GM23338 (cell line): ENCODE results near the gene NR4A1. TPM values are rescaled to one million over a fixed set of nuclear protein-coding genes. Genes with fewer than 3 reads are reported as not detected.
A peak's percentile ranks its signal among the peaks of the same experiment; 100 is the strongest.

Experiments
- ATAC-seq: fragments of 200-7000 bp; cut with Tn5 transposase; 3 replicates; pipeline ENCODE4 v1.9.1; 2020
- DNase-seq: peaks from one replicate; pipeline ENCODE4 v3.0.0-alpha.2; 2015; ENCODE audit warnings: low spot score
- H2AFZ ChIP-seq: fragments of 200-600 bp; sonication (generic); 2 replicates; pipeline ENCODE4 v1.8.0; 2016; ENCODE audit warnings: antibody characterized with exemption, mild to moderate bottlenecking, moderate library complexity
- H3F3A ChIP-seq: fragments of 200-600 bp; sonication (generic); replicated peaks from 2 replicates; pipeline ENCODE4 v1.8.0; 2017; ENCODE audit warnings: antibody characterized with exemption, mixed run types, low read depth
- H3K27ac ChIP-seq: fragments of 200-600 bp; sonication (generic); 2 replicates; pipeline ENCODE4 v1.6.1; 2016; ENCODE audit warnings: low read depth
- H3K27me3 ChIP-seq: fragments of 200-600 bp; sonication (generic); 2 replicates; pipeline ENCODE4 v1.8.0; 2016; ENCODE audit warnings: mild to moderate bottlenecking, mixed run types, moderate library complexity; ENCODE audit not compliant: insufficient read depth
- H3K36me3 ChIP-seq: fragments of 200-600 bp; sonication (generic); 2 replicates; pipeline ENCODE4 v1.8.0; 2016; ENCODE audit warnings: mild to moderate bottlenecking; ENCODE audit not compliant: insufficient read depth
- H3K4me1 ChIP-seq: fragments of 200-600 bp; sonication (generic); 2 replicates; pipeline ENCODE4 v1.8.0; 2016; ENCODE audit warnings: mild to moderate bottlenecking, moderate library complexity; ENCODE audit not compliant: insufficient read depth
- H3K4me2 ChIP-seq: fragments of 200-600 bp; sonication (generic); 2 replicates; pipeline ENCODE4 v1.7.1; 2017; ENCODE audit warnings: mixed run types
- H3K4me3 ChIP-seq: fragments of 200-600 bp; sonication (generic); 2 replicates; pipeline ENCODE4 v1.6.1; 2016; ENCODE audit warnings: mixed run types
- H3K79me2 ChIP-seq: fragments of 200-600 bp; sonication (generic); replicated peaks from 2 replicates; pipeline ENCODE4 v1.8.0; 2017; ENCODE audit warnings: mild to moderate bottlenecking; ENCODE audit not compliant: insufficient read depth
- H3K9me2 ChIP-seq: fragments of 200-600 bp; sonication (generic); 2 replicates; pipeline ENCODE4 v1.8.0; 2017; ENCODE audit not compliant: insufficient read depth
- H4K20me1 ChIP-seq: fragments of 200-600 bp; sonication (generic); replicated peaks from 2 replicates; pipeline ENCODE4 v1.8.0; 2017; ENCODE audit warnings: mild to moderate bottlenecking; ENCODE audit not compliant: insufficient read depth
- H3K27ac Mint-ChIP-seq: 2 replicates; pipeline ENCODE4 v1.8.0; 2020; ENCODE audit warnings: inconsistent platforms, mild to moderate bottlenecking, moderate library complexity, mixed read lengths
- H3K27me3 Mint-ChIP-seq: 3 replicates; pipeline ENCODE4 v1.8.0; 2022; ENCODE audit warnings: low read depth, mild to moderate bottlenecking, moderate library complexity, mixed read lengths, inconsistent platforms; ENCODE audit not compliant: insufficient read depth, poor library complexity
- H3K36me3 Mint-ChIP-seq: 3 replicates; pipeline ENCODE4 v1.8.0; 2021; ENCODE audit warnings: low read depth, mild to moderate bottlenecking, inconsistent platforms, moderate library complexity, mixed read lengths
- H3K4me1 Mint-ChIP-seq: 3 replicates; pipeline ENCODE4 v1.8.0; 2020; ENCODE audit warnings: mild to moderate bottlenecking, inconsistent platforms, mixed read lengths
- H3K4me3 Mint-ChIP-seq: 3 replicates; pipeline ENCODE4 v1.8.0; 2021; ENCODE audit warnings: moderate library complexity, mild to moderate bottlenecking, inconsistent platforms, mixed read lengths
- H3K9me3 Mint-ChIP-seq: 3 replicates; pipeline ENCODE4 v1.8.0; 2020; ENCODE audit warnings: moderate library complexity, mild to moderate bottlenecking, inconsistent platforms, mixed read lengths
- CREB1 ChIP-seq: fragments of 250-450 bp; sonication (Bioruptor Pico); IDR thresholded peaks from 2 replicates; pipeline ENCODE4 v1.5.0; 2020; ENCODE audit warnings: low read depth, mild to moderate bottlenecking, moderate library complexity
- EZH2 ChIP-seq: fragments of 200-600 bp; sonication (generic); IDR thresholded peaks from one replicate; pipeline ENCODE4 v1.8.0; 2017; ENCODE audit warnings: antibody characterized with exemption, mild to moderate bottlenecking, low read depth; ENCODE audit not compliant: unreplicated experiment
- EZH2phosphoT487 ChIP-seq: fragments of 200-600 bp; sonication (generic); IDR thresholded peaks from one replicate; pipeline ENCODE4 v1.8.1; 2018; ENCODE audit warnings: antibody characterized with exemption; ENCODE audit not compliant: unreplicated experiment
- JUNB ChIP-seq: IDR thresholded peaks from one replicate; pipeline ENCODE4 v1.6.1; 2016; ENCODE audit warnings: antibody characterized with exemption; ENCODE audit not compliant: unreplicated experiment
- NANOG ChIP-seq: IDR thresholded peaks from 2 replicates; pipeline ENCODE4 v1.6.1; 2016; ENCODE audit warnings: antibody characterized with exemption, borderline replicate concordance
- POLR2AphosphoS5 ChIP-seq: IDR thresholded peaks from 2 replicates; pipeline ENCODE4 v1.6.1; 2016; ENCODE audit warnings: antibody characterized with exemption, low read depth
- STAT1 ChIP-seq: IDR thresholded peaks from one replicate; pipeline ENCODE4 v1.6.1; 2016; ENCODE audit warnings: antibody characterized with exemption; ENCODE audit not compliant: unreplicated experiment
- ZNF114 ChIP-seq: fragments of 250-450 bp; sonication (Bioruptor Pico); IDR thresholded peaks from 2 replicates; pipeline ENCODE4 v1.5.0; 2020; ENCODE audit warnings: mild to moderate bottlenecking, moderate library complexity
- ZNF331 ChIP-seq: fragments of 250-450 bp; sonication (Bioruptor Pico); IDR thresholded peaks from 2 replicates; pipeline ENCODE4 v1.5.0; 2020; ENCODE audit warnings: low read depth, mild to moderate bottlenecking, moderate library complexity
- polyA plus RNA-seq: library from polyadenylated mRNA; unstranded; fragments of >200 nt; fragmentation: Nextera tagmentation; extraction: Ambion mirVana; gene quantifications from 2 replicates; pipeline ENCODE4 v1.2.1, GENCODE V29; 2016
- total RNA-seq: library from RNA; depleted of rRNA; stranded (reverse); fragments of >200 nt; shearing (Covaris generic); gene quantifications from 2 replicates; pipeline ENCODE4 v1.2.3, GENCODE V29; 2014
- TF ChIP-seq, protein P1 (sequence below): IDR thresholded peaks from one replicate; pipeline ENCODE4 v1.6.1; 2018; ENCODE audit warnings: antibody characterized with exemption; ENCODE audit not compliant: unreplicated experiment
- TF ChIP-seq, protein P2 (sequence below): IDR thresholded peaks from 2 replicates; pipeline ENCODE4 v1.6.1; 2016; ENCODE audit warnings: antibody characterized with exemption
- TF ChIP-seq, protein P3 (sequence below): fragments of 250-450 bp; sonication (Bioruptor Pico); IDR thresholded peaks from 2 replicates; pipeline ENCODE4 v1.5.0; 2020; ENCODE audit warnings: mild to moderate bottlenecking, moderate library complexity
- TF ChIP-seq, protein P4 (sequence below), 2 experiments: fragments of 200-600 bp in 1 of 2; sonication (generic) in 1 of 2; conservative IDR thresholded peaks; 2 replicates each; pipeline versions ENCODE4 v1.5.1 to v1.6.1; 2016 to 2017; ENCODE audit warnings: antibody characterized with exemption in 2 of 2, low read depth in 2 of 2, mild to moderate bottlenecking in 2 of 2, moderate library complexity in 1 of 2

NR4A1 gene
- total and polyA plus RNA-seq, 2 experiments from 2014 or later = 7.5 to 19.1 TPM

DNA sequence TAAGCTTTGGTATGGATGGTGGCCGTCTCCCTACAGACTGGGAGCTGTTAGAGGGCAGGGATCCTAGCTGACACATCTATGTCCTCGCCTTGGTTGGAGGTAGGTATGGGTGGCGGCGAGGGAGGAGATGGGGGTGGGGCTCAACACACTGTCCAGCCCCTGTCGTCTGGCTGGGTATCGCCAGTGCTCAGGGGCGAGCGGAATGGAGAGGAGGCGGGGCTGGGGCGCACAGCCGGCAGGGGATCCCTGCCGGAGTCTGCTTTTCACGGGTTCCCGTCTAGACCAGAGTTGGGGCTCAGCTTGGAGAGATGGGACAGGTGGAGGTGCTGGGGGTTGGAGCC lies 28.4 kb upstream of the NR4A1 start:
- peak overlapping the region; percentile 67 for H3K4me3 Mint-ChIP-seq
- peaks cover 30% of the 10 kb centered on the region for H3K27me3 Mint-ChIP-seq
- Histone ChIP-seq H3K9me2 (no peaks in the 10 kb centered on the region), H3K4me2 (peak overlapping the region; percentile 88), H3K79me2 (no peaks in the 10 kb centered on the region), H2AFZ (peak overlapping the region; percentile 98), H4K20me1 (no peaks in the 10 kb centered on the region), H3K27ac (no peak overlapping the region), H3K4me1 (peaks cover 21% of the 10 kb centered on the region), H3F3A (peaks cover 6% of the 10 kb centered on the region; the same call in 1 of the 2 replicates), H3K36me3 (no peaks in the 10 kb centered on the region), H3K4me3 (peak overlapping the region; percentile 73), H3K27me3 (peaks cover 39% of the 10 kb centered on the region)
- H3K4me1 Mint-ChIP-seq = peaks cover 24% of the 10 kb centered on the region
- H3K9me3 Mint-ChIP-seq = no peaks in the 10 kb centered on the region
- no peak overlapping the region for H3K27ac Mint-ChIP-seq
- peak; percentile 67 for DNase-seq
- H3K36me3 Mint-ChIP-seq = no peaks in the 10 kb centered on the region
- ATAC-seq = peak; percentile 31
- TF ChIP-seq, protein P1, sequence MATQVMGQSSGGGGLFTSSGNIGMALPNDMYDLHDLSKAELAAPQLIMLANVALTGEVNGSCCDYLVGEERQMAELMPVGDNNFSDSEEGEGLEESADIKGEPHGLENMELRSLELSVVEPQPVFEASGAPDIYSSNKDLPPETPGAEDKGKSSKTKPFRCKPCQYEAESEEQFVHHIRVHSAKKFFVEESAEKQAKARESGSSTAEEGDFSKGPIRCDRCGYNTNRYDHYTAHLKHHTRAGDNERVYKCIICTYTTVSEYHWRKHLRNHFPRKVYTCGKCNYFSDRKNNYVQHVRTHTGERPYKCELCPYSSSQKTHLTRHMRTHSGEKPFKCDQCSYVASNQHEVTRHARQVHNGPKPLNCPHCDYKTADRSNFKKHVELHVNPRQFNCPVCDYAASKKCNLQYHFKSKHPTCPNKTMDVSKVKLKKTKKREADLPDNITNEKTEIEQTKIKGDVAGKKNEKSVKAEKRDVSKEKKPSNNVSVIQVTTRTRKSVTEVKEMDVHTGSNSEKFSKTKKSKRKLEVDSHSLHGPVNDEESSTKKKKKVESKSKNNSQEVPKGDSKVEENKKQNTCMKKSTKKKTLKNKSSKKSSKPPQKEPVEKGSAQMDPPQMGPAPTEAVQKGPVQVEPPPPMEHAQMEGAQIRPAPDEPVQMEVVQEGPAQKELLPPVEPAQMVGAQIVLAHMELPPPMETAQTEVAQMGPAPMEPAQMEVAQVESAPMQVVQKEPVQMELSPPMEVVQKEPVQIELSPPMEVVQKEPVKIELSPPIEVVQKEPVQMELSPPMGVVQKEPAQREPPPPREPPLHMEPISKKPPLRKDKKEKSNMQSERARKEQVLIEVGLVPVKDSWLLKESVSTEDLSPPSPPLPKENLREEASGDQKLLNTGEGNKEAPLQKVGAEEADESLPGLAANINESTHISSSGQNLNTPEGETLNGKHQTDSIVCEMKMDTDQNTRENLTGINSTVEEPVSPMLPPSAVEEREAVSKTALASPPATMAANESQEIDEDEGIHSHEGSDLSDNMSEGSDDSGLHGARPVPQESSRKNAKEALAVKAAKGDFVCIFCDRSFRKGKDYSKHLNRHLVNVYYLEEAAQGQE = no peak
- TF ChIP-seq JUNB (no peak), CREB1 (CRISPR knock-in tag) (no peak), ZNF331 (no peak), POLR2AphosphoS5 (no peak), EZH2phosphoT487 (no peak), STAT1 (no peak), NANOG (no peak), EZH2 (no peak), ZNF114 (CRISPR knock-in tag) (no peak)
- TF ChIP-seq, protein P2, sequence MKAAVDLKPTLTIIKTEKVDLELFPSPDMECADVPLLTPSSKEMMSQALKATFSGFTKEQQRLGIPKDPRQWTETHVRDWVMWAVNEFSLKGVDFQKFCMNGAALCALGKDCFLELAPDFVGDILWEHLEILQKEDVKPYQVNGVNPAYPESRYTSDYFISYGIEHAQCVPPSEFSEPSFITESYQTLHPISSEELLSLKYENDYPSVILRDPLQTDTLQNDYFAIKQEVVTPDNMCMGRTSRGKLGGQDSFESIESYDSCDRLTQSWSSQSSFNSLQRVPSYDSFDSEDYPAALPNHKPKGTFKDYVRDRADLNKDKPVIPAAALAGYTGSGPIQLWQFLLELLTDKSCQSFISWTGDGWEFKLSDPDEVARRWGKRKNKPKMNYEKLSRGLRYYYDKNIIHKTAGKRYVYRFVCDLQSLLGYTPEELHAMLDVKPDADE = no peak
- TF ChIP-seq, protein P3, sequence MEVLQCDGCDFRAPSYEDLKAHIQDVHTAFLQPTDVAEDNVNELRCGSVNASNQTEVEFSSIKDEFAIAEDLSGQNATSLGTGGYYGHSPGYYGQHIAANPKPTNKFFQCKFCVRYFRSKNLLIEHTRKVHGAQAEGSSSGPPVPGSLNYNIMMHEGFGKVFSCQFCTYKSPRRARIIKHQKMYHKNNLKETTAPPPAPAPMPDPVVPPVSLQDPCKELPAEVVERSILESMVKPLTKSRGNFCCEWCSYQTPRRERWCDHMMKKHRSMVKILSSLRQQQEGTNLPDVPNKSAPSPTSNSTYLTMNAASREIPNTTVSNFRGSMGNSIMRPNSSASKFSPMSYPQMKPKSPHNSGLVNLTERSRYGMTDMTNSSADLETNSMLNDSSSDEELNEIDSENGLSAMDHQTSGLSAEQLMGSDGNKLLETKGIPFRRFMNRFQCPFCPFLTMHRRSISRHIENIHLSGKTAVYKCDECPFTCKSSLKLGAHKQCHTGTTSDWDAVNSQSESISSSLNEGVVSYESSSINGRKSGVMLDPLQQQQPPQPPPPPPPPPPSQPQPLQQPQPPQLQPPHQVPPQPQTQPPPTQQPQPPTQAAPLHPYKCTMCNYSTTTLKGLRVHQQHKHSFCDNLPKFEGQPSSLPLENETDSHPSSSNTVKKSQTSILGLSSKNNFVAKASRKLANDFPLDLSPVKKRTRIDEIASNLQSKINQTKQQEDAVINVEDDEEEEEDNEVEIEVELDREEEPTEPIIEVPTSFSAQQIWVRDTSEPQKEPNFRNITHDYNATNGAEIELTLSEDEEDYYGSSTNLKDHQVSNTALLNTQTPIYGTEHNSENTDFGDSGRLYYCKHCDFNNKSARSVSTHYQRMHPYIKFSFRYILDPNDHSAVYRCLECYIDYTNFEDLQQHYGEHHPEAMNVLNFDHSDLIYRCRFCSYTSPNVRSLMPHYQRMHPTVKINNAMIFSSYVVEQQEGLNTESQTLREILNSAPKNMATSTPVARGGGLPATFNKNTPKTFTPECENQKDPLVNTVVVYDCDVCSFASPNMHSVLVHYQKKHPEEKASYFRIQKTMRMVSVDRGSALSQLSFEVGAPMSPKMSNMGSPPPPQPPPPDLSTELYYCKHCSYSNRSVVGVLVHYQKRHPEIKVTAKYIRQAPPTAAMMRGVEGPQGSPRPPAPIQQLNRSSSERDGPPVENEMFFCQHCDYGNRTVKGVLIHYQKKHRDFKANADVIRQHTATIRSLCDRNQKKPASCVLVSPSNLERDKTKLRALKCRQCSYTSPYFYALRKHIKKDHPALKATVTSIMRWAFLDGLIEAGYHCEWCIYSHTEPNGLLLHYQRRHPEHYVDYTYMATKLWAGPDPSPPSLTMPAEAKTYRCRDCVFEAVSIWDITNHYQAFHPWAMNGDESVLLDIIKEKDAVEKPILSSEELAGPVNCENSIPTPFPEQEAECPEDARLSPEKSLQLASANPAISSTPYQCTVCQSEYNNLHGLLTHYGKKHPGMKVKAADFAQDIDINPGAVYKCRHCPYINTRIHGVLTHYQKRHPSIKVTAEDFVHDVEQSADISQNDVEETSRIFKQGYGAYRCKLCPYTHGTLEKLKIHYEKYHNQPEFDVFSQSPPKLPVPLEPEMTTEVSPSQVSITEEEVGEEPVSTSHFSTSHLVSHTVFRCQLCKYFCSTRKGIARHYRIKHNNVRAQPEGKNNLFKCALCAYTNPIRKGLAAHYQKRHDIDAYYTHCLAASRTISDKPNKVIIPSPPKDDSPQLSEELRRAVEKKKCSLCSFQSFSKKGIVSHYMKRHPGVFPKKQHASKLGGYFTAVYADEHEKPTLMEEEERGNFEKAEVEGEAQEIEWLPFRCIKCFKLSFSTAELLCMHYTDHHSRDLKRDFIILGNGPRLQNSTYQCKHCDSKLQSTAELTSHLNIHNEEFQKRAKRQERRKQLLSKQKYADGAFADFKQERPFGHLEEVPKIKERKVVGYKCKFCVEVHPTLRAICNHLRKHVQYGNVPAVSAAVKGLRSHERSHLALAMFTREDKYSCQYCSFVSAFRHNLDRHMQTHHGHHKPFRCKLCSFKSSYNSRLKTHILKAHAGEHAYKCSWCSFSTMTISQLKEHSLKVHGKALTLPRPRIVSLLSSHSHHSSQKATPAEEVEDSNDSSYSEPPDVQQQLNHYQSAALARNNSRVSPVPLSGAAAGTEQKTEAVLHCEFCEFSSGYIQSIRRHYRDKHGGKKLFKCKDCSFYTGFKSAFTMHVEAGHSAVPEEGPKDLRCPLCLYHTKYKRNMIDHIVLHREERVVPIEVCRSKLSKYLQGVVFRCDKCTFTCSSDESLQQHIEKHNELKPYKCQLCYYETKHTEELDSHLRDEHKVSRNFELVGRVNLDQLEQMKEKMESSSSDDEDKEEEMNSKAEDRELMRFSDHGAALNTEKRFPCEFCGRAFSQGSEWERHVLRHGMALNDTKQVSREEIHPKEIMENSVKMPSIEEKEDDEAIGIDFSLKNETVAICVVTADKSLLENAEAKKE (CRISPR knock-in tag) = no peak
- TF ChIP-seq, protein P4, sequence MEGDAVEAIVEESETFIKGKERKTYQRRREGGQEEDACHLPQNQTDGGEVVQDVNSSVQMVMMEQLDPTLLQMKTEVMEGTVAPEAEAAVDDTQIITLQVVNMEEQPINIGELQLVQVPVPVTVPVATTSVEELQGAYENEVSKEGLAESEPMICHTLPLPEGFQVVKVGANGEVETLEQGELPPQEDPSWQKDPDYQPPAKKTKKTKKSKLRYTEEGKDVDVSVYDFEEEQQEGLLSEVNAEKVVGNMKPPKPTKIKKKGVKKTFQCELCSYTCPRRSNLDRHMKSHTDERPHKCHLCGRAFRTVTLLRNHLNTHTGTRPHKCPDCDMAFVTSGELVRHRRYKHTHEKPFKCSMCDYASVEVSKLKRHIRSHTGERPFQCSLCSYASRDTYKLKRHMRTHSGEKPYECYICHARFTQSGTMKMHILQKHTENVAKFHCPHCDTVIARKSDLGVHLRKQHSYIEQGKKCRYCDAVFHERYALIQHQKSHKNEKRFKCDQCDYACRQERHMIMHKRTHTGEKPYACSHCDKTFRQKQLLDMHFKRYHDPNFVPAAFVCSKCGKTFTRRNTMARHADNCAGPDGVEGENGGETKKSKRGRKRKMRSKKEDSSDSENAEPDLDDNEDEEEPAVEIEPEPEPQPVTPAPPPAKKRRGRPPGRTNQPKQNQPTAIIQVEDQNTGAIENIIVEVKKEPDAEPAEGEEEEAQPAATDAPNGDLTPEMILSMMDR (conservative IDR thresholded peaks at IDR 0.05; ENCODE audit: low read depth in 2 of 2) = no peak
